Liver (tissue), 9 donors: ENCODE results near the gene PTN. TPM values are rescaled to one million over a fixed set of nuclear protein-coding genes. Genes with fewer than 3 reads are reported as not detected.

ENCODE experiments used
- DNase-seq: peaks from one replicate; pipeline ENCODE4 v3.0.0-alpha.2; 2017; ENCODE audit warnings: low spot score
- H3K27ac ChIP-seq, 2 donors: one replicate each; pipeline ENCODE4 v1.7.0; 2013; ENCODE audit warnings: inconsistent platforms in 2 of 2, low read length in 2 of 2, control low read depth in 1 of 2, low read depth in 1 of 2, mild to moderate bottlenecking in 1 of 2
- H3K27me3 ChIP-seq, 4 donors: one replicate each; pipeline versions ENCODE4 v1.6.1 to v1.7.0; 2013; ENCODE audit warnings: low read length in 3 of 4, inconsistent platforms in 1 of 4, mild to moderate bottlenecking in 1 of 4, moderate library complexity in 1 of 4; ENCODE audit not compliant: control insufficient read depth in 4 of 4, insufficient read depth in 4 of 4
- H3K36me3 ChIP-seq, 4 donors: one replicate each; pipeline versions ENCODE4 v1.6.1 to v1.7.0; 2013; ENCODE audit warnings: low read length in 3 of 4, mild to moderate bottlenecking in 3 of 4, low read depth in 1 of 4, moderate library complexity in 1 of 4; ENCODE audit not compliant: control insufficient read depth in 4 of 4, insufficient read depth in 3 of 4
- H3K4me1 ChIP-seq, 4 donors: one replicate each; pipeline versions ENCODE4 v1.6.1 to v1.7.0; 2013; ENCODE audit warnings: low read length in 3 of 4, mild to moderate bottlenecking in 3 of 4, moderate library complexity in 1 of 4; ENCODE audit not compliant: control insufficient read depth in 4 of 4, insufficient read depth in 4 of 4
- H3K4me3 ChIP-seq, 3 donors: one replicate each; pipeline versions ENCODE4 v1.6.1 to v1.7.0; 2013; ENCODE audit warnings: low read length in 3 of 3, control low read depth in 1 of 3, low read depth in 1 of 3, mild to moderate bottlenecking in 1 of 3
- H3K9ac ChIP-seq, 2 donors: one replicate each; pipeline ENCODE4 v1.7.0; 2013; ENCODE audit warnings: low read length in 2 of 2, mild to moderate bottlenecking in 2 of 2, moderate library complexity in 2 of 2, control low read depth in 1 of 2, low read depth in 1 of 2
- H3K9me3 ChIP-seq, 4 donors: one replicate each; pipeline versions ENCODE4 v1.6.1 to v1.7.0; 2013; ENCODE audit warnings: low read length in 3 of 4; ENCODE audit not compliant: control insufficient read depth in 4 of 4
- CTCF ChIP-seq: fragments of 150-350 bp; IDR thresholded peaks from 2 replicates; pipeline ENCODE4 v1.5.1; 2017; ENCODE audit warnings: improper control_type of control experiment, low read depth, low read length; ENCODE audit not compliant: missing input control
- FOXA1 ChIP-seq: IDR thresholded peaks from 2 replicates; pipeline ENCODE4 v1.6.1; 2016; ENCODE audit warnings: antibody characterized with exemption
- HNF4A ChIP-seq, 2 donors: conservative IDR thresholded peaks; 2 replicates each; pipeline ENCODE4 v1.6.1; 2016; ENCODE audit warnings: antibody characterized with exemption in 2 of 2, mild to moderate bottlenecking in 2 of 2
- HNF4G ChIP-seq: IDR thresholded peaks from 2 replicates; pipeline ENCODE4 v1.6.1; 2016; ENCODE audit warnings: antibody characterized with exemption
- JUND ChIP-seq, 2 donors: IDR thresholded peaks; 2 replicates each; pipeline ENCODE4 v1.6.1; 2016; ENCODE audit warnings: antibody characterized with exemption in 2 of 2
- NR2F2 ChIP-seq: IDR thresholded peaks from 2 replicates; pipeline ENCODE4 v1.6.1; 2016; ENCODE audit warnings: antibody characterized with exemption
- RAD21 ChIP-seq, 2 donors: IDR thresholded peaks; 2 replicates each; pipeline ENCODE4 v1.6.1; 2016; ENCODE audit warnings: antibody characterized with exemption in 2 of 2, mild to moderate bottlenecking in 2 of 2
- RXRA ChIP-seq, 2 donors: IDR thresholded peaks; 2 replicates each; pipeline ENCODE4 v1.6.1; 2017 to 2018; ENCODE audit warnings: antibody characterized with exemption in 2 of 2, mild to moderate bottlenecking in 1 of 2
- SP1 ChIP-seq: IDR thresholded peaks from 2 replicates; pipeline ENCODE4 v1.6.1; 2018; ENCODE audit warnings: antibody characterized with exemption, mild to moderate bottlenecking
- TAF1 ChIP-seq: conservative IDR thresholded peaks from 2 replicates; pipeline ENCODE4 v1.6.1; 2016; ENCODE audit warnings: antibody characterized with exemption, mild to moderate bottlenecking
- YY1 ChIP-seq: IDR thresholded peaks from 2 replicates; pipeline ENCODE4 v1.6.1; 2016; ENCODE audit warnings: antibody characterized with exemption, mild to moderate bottlenecking
- WGBS: extraction: QIAGEN DNeasy Blood & Tissue Kit; methylation state at CpG from one replicate; pipeline ENCODE4 v1.1.7; 2013; 5-methylcytosine and 5-hydroxymethylcytosine counted together
- polyA plus RNA-seq, 2 donors: library from polyadenylated mRNA; stranded (reverse) in 1 of 2; unstranded in 1 of 2; fragments of 200-250 nt in 1 of 2; fragments of >200 nt in 1 of 2; fragmentation: Nextera tagmentation in 1 of 2; extraction: Ambion mirVana in 1 of 2; gene quantifications; one replicate each; pipeline versions ENCODE4 v1.2.1 to v1.2.3, GENCODE V29; 2013 to 2015
- total RNA-seq, 2 donors: library from RNA; depleted of rRNA; stranded (reverse); fragments of >200 nt; gene quantifications; one replicate each; pipeline ENCODE4 v1.2.3, GENCODE V29; 2014
- TF ChIP-seq, protein P1 (sequence below): IDR thresholded peaks from 2 replicates; pipeline ENCODE4 v1.6.1; 2016; ENCODE audit warnings: antibody characterized with exemption
- TF ChIP-seq, protein P2 (sequence below): IDR thresholded peaks from 2 replicates; pipeline ENCODE4 v1.6.1; 2016; ENCODE audit warnings: antibody characterized with exemption, mild to moderate bottlenecking
- TF ChIP-seq, protein P3 (sequence below): IDR thresholded peaks from 2 replicates; pipeline ENCODE4 v1.6.1; 2016; ENCODE audit warnings: antibody characterized with exemption
- TF ChIP-seq, protein P4 (sequence below): IDR thresholded peaks from 2 replicates; pipeline ENCODE4 v1.6.1; 2016; ENCODE audit warnings: antibody characterized with exemption
- donor health status: healthy.
- donor health status: healthy.
- donor health status: healthy.
- donor health status: healthy.
- donor health status: healthy.

Gene PTN
- total and polyA plus RNA-seq, 4 donors = 0.50 to 4.8 (median 1.6) TPM

- DNase-seq = no peak
- H3K36me3 ChIP-seq = no peaks in the 10 kb centered on the region
- H3K4me3 ChIP-seq = no peak overlapping the region
- no peaks in the 10 kb centered on the region for H3K9me3 ChIP-seq
- no peaks in the 10 kb centered on the region for H3K27me3 ChIP-seq
- H3K9ac ChIP-seq = no peak overlapping the region
- 84% methylated on average over 2 of the region's 2 CpGs for WGBS
- peaks cover 3 to 35% (median 20%) of the 10 kb centered on the region in 4 donors for H3K4me1 ChIP-seq
- TF ChIP-seq FOXA1 (no peak), TAF1 (no peak), JUND (IDR thresholded peaks at IDR 0.05) (no peak), YY1 (no peak), SP1 (no peak), RAD21 (IDR thresholded peaks at IDR 0.05) (no peak), HNF4G (no peak), NR2F2 (no peak), RXRA (IDR thresholded peaks at IDR 0.05) (no peak), HNF4A (conservative IDR thresholded peaks at IDR 0.05) (no peak)
- TF ChIP-seq, protein P1, sequence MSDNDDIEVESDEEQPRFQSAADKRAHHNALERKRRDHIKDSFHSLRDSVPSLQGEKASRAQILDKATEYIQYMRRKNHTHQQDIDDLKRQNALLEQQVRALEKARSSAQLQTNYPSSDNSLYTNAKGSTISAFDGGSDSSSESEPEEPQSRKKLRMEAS = no peak
- no peak overlapping the region for H3K27ac ChIP-seq
These were observed 47.0 kb downstream of the PTN start for GRCh38 chr7:137296576-137296975.

DNA sequence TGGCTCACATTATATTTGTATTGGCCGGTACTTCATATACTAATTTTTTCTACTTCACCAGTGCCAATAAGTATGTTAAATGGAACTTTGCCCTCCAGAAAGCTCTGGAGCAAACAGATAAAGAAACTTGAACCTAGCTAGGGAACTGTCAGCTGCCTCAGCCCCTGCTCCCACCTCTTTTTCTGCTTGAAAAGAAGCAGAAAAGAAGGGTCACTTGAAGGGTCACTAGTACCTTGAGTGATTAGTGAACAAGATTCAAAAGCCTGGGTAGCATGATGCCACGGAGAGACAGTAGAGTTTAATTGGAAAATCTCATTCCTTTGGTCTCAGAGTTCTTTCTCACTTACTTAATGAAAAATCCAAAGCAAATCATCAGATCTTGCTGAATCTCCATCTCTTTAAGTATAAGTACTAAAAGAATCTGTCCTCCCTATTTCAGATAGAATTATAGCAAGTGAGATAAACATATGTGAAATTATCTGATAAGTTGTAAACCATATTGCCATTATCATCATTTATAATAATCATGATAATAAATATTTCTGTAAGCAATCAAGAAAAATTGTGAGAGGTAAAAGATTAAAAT is 47.7 kb downstream of the PTN start:
- Histone ChIP-seq H3K4me3 (no peak overlapping the region), H3K9me3 (no peaks in the 10 kb centered on the region), H3K4me1 (peaks cover 3 to 28% (median 15%) of the 10 kb centered on the region in 4 donors), H3K9ac (no peak overlapping the region), H3K27me3 (no peaks in the 10 kb centered on the region), H3K27ac (no peak overlapping the region), H3K36me3 (no peaks in the 10 kb centered on the region)
- TF ChIP-seq, protein P1 = no peak
- TF ChIP-seq JUND (IDR thresholded peaks at IDR 0.05) (no peak), CTCF (no peak), SP1 (no peak), RAD21 (IDR thresholded peaks at IDR 0.05) (no peak), HNF4G (no peak)
- DNase-seq = no peak
- 75% methylated on average over 2 of the region's 2 CpGs for WGBS

GRCh38 chr7:137289101-137289500 is 54.4 kb downstream of the PTN start:
- Histone ChIP-seq H3K27ac (no peak overlapping the region), H3K27me3 (no peaks in the 10 kb centered on the region), H3K4me3 (no peak overlapping the region), H3K9ac (no peak overlapping the region), H3K9me3 (no peaks in the 10 kb centered on the region), H3K36me3 (no peaks in the 10 kb centered on the region), H3K4me1 (no peaks in the 10 kb centered on the region)
- WGBS = 73% methylated on average over 4 of the region's 4 CpGs
- TF ChIP-seq, protein P2, sequence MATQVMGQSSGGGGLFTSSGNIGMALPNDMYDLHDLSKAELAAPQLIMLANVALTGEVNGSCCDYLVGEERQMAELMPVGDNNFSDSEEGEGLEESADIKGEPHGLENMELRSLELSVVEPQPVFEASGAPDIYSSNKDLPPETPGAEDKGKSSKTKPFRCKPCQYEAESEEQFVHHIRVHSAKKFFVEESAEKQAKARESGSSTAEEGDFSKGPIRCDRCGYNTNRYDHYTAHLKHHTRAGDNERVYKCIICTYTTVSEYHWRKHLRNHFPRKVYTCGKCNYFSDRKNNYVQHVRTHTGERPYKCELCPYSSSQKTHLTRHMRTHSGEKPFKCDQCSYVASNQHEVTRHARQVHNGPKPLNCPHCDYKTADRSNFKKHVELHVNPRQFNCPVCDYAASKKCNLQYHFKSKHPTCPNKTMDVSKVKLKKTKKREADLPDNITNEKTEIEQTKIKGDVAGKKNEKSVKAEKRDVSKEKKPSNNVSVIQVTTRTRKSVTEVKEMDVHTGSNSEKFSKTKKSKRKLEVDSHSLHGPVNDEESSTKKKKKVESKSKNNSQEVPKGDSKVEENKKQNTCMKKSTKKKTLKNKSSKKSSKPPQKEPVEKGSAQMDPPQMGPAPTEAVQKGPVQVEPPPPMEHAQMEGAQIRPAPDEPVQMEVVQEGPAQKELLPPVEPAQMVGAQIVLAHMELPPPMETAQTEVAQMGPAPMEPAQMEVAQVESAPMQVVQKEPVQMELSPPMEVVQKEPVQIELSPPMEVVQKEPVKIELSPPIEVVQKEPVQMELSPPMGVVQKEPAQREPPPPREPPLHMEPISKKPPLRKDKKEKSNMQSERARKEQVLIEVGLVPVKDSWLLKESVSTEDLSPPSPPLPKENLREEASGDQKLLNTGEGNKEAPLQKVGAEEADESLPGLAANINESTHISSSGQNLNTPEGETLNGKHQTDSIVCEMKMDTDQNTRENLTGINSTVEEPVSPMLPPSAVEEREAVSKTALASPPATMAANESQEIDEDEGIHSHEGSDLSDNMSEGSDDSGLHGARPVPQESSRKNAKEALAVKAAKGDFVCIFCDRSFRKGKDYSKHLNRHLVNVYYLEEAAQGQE = no peak
- TF ChIP-seq RXRA (IDR thresholded peaks at IDR 0.05) (no peak), CTCF (no peak), SP1 (no peak), HNF4A (conservative IDR thresholded peaks at IDR 0.05) (no peak), FOXA1 (no peak)
- TF ChIP-seq, protein P3, sequence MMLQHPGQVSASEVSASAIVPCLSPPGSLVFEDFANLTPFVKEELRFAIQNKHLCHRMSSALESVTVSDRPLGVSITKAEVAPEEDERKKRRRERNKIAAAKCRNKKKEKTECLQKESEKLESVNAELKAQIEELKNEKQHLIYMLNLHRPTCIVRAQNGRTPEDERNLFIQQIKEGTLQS = no peak
- TF ChIP-seq, protein P1 = no peak
- TF ChIP-seq, protein P4, sequence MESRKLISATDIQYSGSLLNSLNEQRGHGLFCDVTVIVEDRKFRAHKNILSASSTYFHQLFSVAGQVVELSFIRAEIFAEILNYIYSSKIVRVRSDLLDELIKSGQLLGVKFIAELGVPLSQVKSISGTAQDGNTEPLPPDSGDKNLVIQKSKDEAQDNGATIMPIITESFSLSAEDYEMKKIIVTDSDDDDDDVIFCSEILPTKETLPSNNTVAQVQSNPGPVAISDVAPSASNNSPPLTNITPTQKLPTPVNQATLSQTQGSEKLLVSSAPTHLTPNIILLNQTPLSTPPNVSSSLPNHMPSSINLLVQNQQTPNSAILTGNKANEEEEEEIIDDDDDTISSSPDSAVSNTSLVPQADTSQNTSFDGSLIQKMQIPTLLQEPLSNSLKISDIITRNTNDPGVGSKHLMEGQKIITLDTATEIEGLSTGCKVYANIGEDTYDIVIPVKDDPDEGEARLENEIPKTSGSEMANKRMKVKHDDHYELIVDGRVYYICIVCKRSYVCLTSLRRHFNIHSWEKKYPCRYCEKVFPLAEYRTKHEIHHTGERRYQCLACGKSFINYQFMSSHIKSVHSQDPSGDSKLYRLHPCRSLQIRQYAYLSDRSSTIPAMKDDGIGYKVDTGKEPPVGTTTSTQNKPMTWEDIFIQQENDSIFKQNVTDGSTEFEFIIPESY = no peak
- no peak for DNase-seq
